HG03135 (cell line): ENCODE results near the gene CNTN1.

Experiments used
- ATAC-seq: cut with Tn5 transposase; IDR thresholded peaks from one replicate; pipeline ENCODE4 v1.9.1; 2021; ENCODE audit warnings: mild to moderate bottlenecking, moderate library complexity; ENCODE audit not compliant: unreplicated experiment

Gene CNTN1

DNA sequence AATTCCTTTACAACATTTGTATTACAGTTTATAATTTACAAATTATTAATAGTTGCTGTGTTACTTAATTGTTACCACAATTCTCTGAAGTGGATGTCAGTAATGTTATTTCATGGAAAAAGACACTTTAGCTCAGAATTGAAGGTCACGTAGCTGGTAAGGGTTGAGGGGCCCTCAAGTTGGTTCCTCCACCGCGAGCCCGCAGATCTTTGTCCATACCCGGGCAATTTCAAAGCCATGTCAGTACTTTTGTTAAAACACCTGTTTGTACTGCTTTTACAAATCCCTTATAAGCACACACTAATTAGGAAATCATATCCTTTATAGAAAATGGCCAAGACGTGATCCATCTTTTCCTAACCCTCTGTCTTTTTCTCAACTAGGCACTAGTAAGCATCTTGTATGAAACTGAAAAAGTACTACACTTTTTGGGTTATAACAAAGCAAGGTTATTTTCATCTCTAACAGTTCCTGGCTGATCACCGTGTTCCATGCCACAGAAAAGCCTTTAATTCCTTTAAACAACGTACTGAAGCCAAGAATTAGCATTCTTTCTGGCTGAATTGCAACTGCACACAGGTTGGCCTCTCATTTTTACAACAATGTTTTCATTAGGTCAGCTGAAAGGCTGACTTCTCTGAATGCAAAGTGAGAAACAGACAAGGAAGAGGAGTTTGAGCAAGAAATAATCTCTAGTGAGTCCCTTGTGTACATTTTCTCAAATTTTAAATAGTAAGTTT, 76.1 kb downstream of the CNTN1 start:
- no peak for ATAC-seq

DNA sequence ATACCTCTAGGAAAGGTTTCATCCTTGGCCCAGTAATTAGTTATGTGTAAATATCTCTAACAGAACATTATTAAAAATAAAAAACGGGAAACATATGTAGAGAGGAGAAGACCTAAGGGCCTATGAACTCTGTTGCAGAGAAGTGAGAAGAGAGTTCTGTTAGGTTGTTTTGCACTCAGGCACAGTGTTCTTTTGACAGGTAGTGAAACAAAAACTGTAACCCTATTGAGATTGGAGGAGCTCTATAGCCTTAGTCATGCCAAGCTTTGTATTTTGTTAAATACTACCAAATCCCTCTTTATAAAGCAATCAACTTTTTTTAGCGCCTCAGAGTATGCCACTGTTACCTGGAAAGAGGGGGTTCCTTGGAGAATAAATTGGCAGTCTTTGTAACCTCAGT, 77.6 kb downstream of the CNTN1 start:
- ATAC-seq = no peak

DNA sequence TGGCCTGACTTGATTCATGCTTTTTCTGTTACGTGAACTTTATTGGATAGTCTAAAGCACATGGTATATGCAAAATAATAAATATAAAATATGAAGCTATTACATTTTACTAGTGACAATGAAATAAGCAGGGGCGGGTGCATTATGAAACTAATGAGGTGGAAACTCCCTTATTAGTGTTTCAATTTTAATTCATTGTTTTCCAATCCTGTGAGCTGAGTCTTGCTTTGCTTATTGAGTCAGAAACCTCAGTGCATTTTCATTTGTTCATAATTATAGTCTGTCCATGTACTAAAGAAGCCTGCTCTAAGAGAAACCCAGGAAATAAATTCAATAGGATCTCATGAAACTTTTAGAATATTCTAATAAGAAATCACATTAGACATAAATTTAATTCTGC, 78.5 kb downstream of the CNTN1 start:
- ATAC-seq = no peak

DNA sequence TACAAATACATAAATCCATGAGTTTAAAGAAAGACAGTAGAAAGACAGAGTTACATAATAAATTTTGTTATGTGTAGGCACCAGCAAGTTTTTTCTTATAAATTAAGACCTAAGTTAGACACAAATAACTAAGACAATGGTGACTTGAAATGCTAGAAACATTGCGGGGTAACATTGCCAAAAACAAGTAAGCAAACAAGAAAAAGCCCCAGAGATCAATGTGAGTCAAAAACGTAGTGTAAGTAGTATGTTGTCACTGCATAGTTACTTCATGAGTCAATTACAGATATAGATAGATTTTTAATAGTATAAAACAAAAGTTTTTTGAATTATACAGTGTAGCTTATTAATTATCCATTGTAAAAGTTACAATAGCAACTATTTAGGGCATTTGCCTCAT, 83.4 kb downstream of the CNTN1 start:
- ATAC-seq = no peak

DNA sequence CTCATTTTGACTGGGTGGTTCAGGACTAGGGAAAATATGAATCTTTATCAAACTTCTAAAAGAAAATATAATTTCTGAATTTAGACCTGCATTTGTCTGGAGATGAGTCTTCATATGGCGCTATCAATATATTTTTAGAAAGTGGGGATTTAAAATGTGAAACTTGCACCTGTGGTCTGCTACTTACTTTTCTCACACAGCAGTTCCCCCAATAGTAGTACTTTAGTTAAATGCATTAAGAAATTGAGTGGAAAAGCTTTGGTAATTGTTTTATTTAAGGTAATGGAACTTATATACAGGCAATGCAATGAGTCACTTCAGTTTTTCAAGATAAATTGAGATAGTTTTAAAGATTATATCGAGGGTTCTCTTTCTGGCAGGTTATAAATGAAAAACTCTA, 91.9 kb downstream of the CNTN1 start:
- no peak for ATAC-seq

DNA sequence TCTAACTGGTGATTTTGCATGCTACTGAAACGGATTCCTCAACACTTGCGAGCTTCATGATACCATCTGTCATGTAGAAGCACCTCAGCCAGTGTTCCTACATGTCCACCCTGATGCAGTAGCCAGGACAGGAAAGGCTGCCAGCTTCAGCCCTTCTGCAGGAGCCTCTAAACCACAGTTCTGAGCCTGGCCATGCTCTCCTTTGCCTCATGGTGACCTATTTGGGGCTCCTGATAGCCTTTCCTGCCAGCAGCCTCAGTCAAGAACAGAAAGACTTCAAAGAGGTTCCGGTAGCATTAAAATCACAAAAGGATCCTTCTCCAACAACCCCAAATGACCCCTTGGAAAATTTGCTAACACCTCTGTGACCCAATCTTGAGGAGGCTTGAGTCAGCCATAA, 96.0 kb downstream of the CNTN1 start:
- no peak for ATAC-seq

DNA sequence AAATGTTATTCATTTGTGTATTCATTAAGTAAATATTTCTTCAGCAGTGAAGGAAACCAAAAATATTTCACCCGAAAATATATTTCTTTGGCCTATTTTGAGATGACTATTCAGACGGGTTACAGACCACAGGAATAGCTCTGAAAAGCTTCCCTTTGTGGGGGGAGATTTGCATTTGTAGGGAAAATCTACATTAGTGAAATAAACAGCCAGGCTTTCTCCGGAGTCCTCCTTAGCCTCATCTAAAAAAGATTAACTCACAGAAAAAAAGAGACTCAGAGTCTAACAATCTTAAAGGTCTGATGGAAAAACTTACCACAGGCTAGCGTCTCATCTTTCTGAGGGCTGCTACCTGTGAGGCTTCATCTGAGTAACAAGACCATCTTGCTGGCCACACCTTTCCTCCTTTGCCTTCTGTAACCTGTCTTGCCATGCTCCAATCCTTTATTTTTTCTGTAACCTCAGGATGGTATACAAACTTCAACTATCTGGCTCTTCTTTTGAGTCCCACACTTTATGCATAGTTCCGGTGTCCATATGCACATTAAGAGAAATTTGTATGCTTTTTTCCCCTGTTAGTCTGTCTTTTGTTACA, 100.7 kb downstream of the CNTN1 start:
- ATAC-seq = no peak

DNA sequence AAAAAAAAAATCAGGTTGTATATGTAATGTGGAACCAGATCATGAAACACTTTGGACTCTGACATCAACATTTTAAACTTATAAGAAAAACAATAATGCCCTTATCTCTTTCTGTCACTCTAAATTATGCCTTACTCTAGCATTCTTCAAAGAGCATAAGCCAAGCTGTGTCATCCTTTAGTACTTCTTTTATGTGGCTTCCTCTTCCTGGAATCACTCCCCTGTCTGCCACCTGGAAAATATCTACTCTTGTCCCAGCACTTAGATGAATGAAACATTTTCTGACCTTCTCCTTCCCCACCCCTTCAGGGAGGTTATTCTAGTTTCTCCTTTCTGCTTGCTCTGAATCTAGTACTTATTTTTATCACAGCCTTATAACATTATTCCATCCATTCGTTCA, 101.2 kb downstream of the CNTN1 start:
- no peak for ATAC-seq

DNA sequence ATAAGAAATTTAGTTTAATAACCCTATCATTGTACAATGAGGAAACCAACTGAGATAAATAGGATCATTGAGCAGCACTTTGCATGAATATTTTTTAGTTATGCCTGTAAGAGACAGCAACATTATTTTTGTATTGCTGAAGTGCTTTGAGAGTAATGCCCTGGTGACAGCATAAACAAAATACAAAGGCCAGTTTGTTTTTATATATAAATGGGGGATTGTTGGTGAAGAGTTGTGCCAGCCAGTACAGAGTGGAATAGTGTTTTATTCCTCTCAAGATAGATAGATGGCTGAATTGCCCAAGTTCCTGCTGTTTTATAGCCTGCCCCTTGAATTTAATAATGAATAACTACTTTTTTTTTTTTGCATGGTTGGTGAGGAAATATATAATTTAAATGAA, 101.8 kb downstream of the CNTN1 start:
- ATAC-seq = no peak

DNA sequence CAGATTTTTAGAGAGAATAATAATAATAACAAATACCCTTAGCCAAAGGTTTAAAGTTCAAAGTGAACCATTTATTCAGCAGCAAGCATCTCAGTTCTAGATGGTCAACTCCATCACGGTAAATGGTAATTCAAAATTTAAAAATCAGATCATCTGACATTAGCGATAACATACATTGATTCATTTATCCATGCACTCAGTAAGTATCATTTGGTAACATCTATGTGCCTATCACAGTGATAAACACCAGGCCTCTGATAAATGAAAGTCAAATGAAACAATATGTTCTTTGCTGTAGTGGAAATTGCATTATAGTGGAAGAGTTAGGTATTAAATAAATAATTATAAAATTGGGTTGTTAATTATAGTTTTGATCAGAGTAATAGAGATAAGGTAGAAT, 108.8 kb downstream of the CNTN1 start:
- ATAC-seq = no peak

DNA sequence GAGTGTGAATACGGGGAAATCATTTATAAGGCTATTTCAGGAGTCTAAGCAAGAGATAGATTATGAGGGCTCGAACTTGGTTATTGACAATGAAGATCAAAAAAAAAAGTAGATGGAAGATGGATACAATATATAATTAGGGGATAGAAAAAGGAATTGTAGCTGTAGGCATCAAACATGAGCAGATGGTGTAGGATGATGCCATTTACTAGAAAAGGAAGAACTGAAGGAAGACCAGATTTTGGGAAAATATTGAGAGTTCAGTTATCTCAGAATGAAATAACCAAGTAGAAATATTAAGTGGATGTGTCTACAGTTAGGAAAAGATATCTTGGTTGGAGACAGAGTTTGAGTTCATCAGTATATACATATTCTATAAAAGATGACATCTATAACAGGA, 109.6 kb downstream of the CNTN1 start:
- no peak for ATAC-seq

DNA sequence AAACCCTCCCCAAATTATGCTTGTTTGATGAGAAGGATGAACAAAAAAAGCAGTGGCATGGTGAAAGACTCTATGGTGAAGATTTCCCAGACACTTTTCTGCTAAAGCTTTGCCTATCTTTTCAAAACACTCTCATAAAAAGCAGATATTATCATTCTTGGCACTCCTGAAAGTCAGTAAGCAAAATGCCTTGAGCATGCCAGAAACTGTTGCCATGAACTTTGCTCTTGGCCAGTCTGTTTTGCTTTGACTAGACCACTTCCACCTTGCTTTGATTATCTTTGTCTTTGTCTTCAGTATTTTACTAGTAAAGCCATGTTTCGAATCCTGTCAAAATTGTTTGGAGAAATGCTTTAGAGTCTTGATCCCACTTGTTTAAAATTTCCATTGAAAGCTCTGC, 110.4 kb downstream of the CNTN1 start:
- no peak for ATAC-seq

DNA sequence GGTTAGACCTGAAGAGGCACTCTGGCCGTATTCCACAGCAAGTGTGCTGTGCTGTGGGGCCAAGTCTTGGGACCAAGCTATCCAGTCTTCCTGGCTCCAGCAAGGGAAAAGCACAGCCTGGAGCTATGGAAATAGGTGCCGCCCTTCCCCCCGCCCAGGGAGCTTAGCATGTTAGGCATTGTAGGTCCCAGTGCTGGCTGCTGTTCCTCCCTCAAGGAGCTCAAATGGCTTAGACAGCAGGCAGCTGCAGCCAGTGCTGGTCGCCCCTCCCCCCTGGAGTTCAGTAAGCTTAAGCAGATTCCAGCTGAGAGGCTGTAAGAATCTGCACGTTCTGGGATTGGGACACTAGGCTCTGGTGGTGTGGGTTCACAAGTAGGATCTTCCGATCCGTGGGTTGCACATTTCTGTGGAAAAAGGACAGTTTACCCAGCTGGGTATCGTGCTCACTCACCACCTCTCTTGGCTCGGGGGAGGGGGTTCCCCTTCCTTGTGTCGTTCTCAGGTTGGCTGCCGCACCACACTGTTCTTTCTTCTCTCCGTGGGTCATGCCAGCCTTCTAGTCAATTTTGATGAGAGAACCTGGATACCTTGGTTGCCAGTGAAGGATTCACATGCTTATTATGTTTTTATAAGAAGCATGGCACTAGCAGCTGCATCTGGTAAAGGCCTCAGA, 127.3 kb downstream of the CNTN1 start:
- no peak for ATAC-seq

DNA sequence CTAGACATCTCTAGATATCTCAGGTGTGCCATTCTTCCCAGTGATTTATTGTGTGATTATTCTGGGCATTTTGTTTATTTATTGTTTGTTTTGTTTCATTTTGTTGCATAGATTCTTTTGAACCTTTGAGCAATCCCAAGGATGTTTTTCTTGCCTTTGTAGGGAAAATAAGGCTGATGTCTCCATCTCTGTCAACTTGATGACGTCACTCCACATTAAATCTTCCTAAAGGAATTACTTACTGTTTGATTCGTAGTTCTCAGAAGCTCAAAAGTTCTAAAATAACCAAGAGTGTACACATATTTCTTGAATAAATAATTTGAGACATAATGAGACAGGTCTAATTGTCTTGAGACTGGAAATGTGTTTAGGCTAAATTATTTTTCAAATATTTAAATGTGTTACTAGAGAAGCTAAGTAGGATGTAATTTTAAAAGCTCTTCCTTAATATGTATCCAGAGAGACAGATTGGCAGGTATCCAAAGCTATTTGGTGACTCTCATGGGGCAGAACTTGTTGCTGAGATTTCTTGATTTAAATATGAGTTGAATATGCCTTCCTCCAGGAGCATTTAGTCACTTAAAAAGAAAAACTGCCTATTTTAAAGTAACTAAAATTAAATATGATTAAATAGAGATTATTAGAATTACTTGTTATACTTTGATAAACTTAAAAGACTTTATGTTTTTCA, 128.7 kb downstream of the CNTN1 start:
- ATAC-seq = no peak

DNA sequence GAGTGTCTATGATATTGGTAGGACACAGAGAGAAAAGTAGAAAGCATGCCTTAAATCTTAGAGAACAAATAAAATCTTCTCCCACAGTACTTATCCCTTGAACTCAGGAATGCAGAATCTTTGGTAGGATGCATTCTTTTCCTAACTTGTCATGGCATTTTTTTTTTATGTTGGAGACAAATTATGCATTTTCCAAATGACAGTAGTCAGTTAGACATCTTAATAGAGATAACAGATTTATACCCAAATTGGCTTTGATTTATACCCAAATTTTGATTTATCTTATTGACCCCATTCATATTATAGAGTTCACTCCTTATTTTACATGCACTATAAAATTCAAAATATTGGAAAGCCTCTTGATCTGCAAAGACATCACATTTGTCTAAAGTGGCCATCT, 132.9 kb downstream of the CNTN1 start:
- no peak for ATAC-seq

DNA sequence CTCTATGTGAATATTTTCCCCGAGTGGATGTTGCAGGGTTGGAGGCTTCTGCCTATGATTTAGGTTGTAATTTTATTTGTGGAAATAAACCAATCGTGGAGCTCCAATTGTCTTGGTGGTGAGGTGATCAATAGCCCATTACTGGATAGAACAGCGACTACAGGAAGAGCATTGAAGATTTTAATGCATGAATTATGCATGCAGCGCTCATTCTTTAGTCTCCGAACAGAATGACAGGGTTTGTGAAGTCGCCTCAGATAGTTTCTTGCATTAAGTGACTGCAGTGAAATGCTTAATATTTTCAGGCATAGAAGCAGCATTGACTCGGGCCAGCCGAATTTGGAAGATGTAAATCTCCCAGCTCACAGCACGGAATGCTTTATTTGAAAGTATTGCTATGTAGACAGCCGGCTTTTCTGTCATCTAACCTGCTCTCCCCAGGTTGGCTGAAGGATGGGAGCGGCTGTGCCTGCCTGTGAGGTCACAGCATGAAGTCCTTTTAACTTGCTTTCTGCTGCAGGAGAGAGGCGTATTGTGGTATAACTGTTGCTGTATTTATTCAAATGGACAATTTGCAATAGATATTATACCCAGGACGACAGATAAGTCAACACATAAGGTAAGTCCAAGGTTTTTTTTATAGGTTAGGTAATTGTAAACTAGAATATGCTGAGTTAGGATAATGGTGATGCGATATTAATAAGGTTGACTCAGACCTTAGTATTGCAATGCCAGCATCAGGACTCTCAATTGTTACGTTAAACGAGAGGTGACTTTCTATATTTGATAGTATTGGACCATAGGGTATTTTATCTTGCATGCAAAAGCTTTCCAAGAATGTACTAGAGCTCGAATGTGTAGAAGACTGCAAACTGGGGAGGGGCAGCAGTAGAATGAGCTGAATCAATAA, 135.7 kb downstream of the CNTN1 start:
- no peak for ATAC-seq

DNA sequence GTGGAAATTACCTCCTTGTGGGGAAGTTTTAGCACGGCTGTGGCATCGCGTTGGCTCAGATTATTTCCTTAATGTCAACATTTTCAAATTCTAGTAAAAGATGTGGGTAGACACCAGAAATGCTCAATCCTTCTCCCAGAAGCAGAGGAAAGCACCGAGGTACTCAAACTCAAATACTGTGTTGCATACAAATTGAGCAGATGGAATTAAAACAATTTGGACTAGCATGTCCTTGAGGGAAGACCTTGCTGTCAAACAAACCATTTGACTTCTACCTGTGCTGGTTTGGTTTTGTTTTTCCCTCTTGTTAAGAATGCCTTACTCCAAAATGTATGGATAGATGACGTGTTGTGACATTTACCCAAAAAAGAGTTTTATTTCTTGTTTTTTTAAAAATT, 136.4 kb downstream of the CNTN1 start:
- ATAC-seq = no peak

DNA sequence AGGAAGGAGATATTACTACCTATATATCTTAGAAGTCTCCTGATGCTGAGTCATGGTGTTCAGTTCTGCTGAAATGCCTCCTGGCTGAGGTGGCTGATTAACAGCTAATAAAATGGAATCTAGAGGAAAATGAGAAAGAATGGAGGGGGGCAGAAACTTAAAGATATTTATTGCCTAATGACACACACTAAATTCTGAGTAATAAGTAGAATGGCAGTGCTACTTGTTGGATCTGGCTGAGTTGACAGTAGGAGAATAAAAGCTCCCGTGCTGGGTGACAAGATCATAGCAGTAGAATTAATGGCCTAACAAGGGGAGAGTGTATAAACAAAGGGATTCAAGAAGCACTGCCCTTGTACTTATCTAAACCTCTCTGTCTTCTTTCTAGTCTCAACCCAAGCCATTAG, 137.5 kb downstream of the CNTN1 start:
- ATAC-seq = no peak

DNA sequence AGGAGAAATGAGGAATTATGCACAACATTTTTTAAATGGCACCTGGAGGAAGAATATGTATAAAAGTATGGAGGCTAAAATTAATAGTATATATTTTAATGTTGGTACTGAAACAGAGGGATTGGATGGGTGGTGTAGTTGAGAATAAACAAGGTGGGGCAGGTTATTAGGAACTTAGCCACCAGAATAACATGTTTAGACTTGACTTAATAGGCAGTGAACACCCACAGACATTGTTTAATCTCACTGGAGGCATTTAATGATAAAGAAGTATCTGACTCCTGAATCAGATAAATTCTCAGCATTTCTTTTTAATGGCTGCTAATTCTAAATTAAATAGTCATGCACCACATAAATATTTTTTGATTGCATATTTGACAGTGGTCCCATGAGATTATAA, 139.7 kb downstream of the CNTN1 start:
- ATAC-seq = no peak

DNA sequence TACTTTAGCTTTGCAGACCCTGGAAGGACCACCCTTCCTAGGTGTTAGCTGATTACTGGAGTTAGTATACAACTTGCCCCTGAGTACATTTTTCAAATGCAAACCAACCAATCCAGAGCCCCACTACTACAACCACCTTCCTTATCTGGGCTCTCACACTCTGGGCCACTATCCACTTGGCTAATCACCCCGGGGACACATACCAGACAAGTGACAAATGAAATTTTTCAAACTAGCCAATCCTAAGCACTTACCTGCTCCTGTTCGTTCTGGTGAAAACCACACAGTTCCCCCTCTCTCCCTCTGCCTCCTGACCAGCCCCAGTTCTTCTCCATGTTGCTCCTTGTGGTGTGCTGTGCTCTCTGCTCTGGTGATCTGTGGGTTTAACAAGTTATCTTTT, 140.4 kb downstream of the CNTN1 start:
- ATAC-seq = no peak

DNA sequence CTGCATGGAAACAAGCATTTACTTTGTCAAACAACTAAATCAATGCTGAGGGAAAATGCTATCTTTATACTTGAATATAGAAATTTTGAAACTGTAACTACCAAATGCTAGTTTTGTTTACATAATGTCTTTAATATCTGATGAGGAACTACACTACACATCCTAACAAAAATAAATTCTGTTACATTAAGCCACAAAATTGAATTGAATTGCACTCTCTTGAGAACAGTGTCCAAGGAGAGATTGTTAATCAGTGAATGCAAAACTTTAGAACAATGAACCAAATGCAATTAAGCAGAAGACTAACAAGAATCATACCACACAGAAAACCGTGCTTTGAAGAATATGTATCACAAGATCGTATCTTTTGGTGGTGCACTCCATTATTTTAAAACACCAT, 141.6 kb downstream of the CNTN1 start:
- ATAC-seq = no peak
